Activated gamma-delta T cell treated with anti-CD3 and anti-CD28 coated beads, Interleukin-2, amount 50 U/mL, for 16 hours (primary cell): ENCODE data around the gene CPPED1.

Experiments used
- DNase-seq: peaks from one replicate; pipeline ENCODE4 v3.0.0-alpha.2; 2020; ENCODE audit warnings: low read depth

The CPPED1 gene

GRCh38 chr16:12680531-12680930, 123.2 kb downstream of the CPPED1 start:
- no peak for DNase-seq

GRCh38 chr16:12679660-12680272, 123.9 kb downstream of the CPPED1 start:
- no peak for DNase-seq

GRCh38 chr16:12678983-12679382, 124.7 kb downstream of the CPPED1 start:
- no peak for DNase-seq

GRCh38 chr16:12677502-12677901, 126.2 kb downstream of the CPPED1 start:
- no peak for DNase-seq

GRCh38 chr16:12675852-12676251, 127.8 kb downstream of the CPPED1 start:
- DNase-seq = no peak

GRCh38 chr16:12675046-12675445, 128.6 kb downstream of the CPPED1 start:
- DNase-seq = no peak

GRCh38 chr16:12674524-12674923, 129.2 kb downstream of the CPPED1 start:
- DNase-seq = no peak

- DNase-seq = no peak
Measured at GRCh38 chr16:12674071-12674470, 129.6 kb downstream of the CPPED1 start.

- DNase-seq = no peak
Measured at GRCh38 chr16:12673466-12673865, 130.2 kb downstream of the CPPED1 start.

GRCh38 chr16:12672986-12673385, 130.7 kb downstream of the CPPED1 start:
- DNase-seq = no peak

GRCh38 chr16:12669908-12670307, 133.8 kb downstream of the CPPED1 start:
- DNase-seq = no peak

- DNase-seq = no peak
Measured at GRCh38 chr16:12667909-12668308, 135.8 kb downstream of the CPPED1 start.

GRCh38 chr16:12664164-12664733, 139.4 kb downstream of the CPPED1 start:
- no peak for DNase-seq

GRCh38 chr16:12661656-12662172, 142.0 kb downstream of the CPPED1 start:
- peak; percentile 2 for DNase-seq

- no peak for DNase-seq
Measured at GRCh38 chr16:12659871-12660270, 143.8 kb downstream of the CPPED1 start.

- no peak for DNase-seq
Measured at GRCh38 chr16:12658506-12658905, 145.2 kb downstream of the CPPED1 start.

- DNase-seq = no peak
Measured at GRCh38 chr16:12655537-12655936, 148.2 kb downstream of the CPPED1 start.

- DNase-seq = no peak
Measured at GRCh38 chr16:12653820-12654392, 149.8 kb downstream of the CPPED1 start.

GRCh38 chr16:12652924-12653323, 150.8 kb downstream of the CPPED1 start:
- no peak for DNase-seq

GRCh38 chr16:12651765-12652512, 151.7 kb downstream of the CPPED1 start:
- no peak for DNase-seq

GRCh38 chr16:12649356-12649755, 154.3 kb downstream of the CPPED1 start:
- no peak for DNase-seq

- DNase-seq = peak; percentile 30
Measured at GRCh38 chr16:12646490-12647274, 157.0 kb downstream of the CPPED1 start.
